GM20000 (cell line): Measurements from ENCODE around the gene CDKN1A.

ENCODE experiments used
- DNase-seq: peaks from one replicate; pipeline ENCODE4 v3.0.0; 2012; ENCODE audit warnings: low spot score
- CTCF ChIP-seq: IDR thresholded peaks from 2 replicates; pipeline ENCODE4 v1.5.1; 2012; ENCODE audit warnings: mild to moderate bottlenecking, control low read depth; ENCODE audit errors: extremely low read depth, missing control alignments

The CDKN1A gene

GRCh38 chr6:36636687-36637418 is 41.7 kb upstream of the CDKN1A start:
- DNase-seq, result no peak

GRCh38 chr6:36638579-36638978 is 39.9 kb upstream of the CDKN1A start:
- no peak for DNase-seq
- no peak for TF ChIP-seq CTCF

More at GRCh38 chr6:36636687-36637418, 41.7 kb upstream of the CDKN1A start:
- TF ChIP-seq CTCF, result no peak

GRCh38 chr6:36639171-36639808 is 39.2 kb upstream of the CDKN1A start:
- no peak for TF ChIP-seq CTCF
- no peak for DNase-seq

- DNase-seq, result no peak
- no peak for TF ChIP-seq CTCF
Observed at GRCh38 chr6:36641543-36641942, 37.0 kb upstream of the CDKN1A start.

GRCh38 chr6:36642913-36643817 is 35.3 kb upstream of the CDKN1A start:
- no peak for DNase-seq

GRCh38 chr6:36643977-36644376 is 34.5 kb upstream of the CDKN1A start:
- TF ChIP-seq CTCF, result no peak

More at GRCh38 chr6:36642913-36643817, 35.3 kb upstream of the CDKN1A start:
- no peak for TF ChIP-seq CTCF

GRCh38 chr6:36649086-36649485 is 29.4 kb upstream of the CDKN1A start:
- no peak for DNase-seq
- TF ChIP-seq CTCF, result no peak

More at GRCh38 chr6:36643977-36644376, 34.5 kb upstream of the CDKN1A start:
- DNase-seq, result no peak
